ENCODE data around the gene KIF13A. TPM values are rescaled to one million over a fixed set of nuclear protein-coding genes. Genes with fewer than 3 reads are reported as not detected.

KIF13A gene
- total and polyA plus RNA-seq, 2 donors from 2014 or later = 12.6 to 35.9 TPM

DNA sequence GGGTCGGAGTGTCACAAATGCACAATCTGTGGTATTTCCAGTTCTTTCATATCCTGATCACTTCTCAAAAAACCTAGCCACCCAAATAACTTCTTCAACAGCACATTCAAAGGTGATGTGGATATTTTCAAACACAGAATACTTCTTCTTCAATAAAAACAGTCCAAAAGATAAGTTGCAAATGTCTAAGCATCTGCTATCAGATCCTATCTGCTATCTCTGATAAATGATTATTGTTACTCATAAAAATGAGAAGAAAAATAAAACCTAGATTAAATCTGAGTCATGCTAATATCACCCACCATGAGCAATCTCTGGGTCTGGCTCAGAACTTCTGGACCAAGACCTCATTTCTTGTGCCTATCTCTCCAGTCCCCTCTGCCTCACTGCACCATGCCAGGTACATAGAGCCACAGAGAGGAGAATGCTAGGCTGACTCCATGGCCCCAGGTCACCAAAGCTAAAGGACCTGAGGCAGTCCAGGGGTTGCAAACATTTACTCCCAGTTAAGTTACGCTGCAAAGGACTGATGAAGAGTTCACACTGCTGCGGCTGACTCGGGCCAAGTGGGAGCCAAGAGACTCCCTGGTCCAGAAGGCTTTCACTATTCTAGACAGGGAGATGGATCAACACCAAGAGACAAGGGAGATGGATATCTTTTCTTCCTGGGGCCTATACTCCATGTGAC, 101.4 kb downstream of the KIF13A start:
- intact Hi-C loops (cut with DNase I) = no loop called here
- no peak for FAIRE-seq

DNA sequence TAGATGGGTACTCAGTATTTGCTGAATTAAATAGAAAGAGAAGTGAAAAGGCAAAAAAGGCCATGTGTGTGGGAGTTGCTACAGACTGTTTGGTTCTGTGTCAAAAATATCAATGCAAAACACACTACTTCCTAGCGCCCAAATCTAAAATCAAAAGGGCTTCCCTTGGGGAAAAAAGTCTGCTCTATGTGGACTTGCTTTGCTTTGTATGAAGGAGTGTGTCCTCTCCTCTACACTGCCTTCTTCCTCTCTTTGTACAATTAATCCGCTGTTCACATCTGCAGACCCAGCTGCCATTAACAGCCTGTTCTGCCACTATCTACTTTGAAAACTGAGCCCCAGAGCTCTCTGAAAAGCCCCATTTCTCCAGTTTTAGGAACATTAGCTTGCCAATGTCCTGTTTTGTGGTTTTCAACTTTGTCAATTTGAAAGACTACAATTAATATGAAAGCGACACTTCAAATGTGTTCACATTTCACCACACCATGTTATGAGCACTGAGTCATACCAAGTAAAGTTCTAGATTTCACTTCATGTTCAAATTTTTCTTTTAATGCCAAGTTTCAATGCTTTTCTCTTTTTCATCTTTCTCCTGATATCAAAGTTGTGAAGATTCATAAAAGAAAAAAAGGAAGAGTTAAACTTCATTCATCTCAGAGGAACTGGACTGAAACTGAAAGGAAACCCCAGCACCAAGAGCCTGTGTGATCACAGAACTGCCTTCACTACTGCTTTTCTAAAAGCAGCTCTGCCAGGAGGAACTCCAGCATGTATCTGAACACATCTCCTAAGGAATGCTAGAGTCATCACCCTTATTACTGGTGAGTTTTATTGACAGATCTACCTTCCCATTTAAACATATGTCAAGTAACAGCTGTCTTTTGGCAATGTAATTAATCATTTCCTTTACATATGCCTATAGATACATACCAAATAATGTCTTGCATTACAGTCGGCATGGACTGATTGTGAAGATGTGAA, 102.6 kb downstream of the KIF13A start:
- no peak for FAIRE-seq
- TF ChIP-seq, protein P1, sequence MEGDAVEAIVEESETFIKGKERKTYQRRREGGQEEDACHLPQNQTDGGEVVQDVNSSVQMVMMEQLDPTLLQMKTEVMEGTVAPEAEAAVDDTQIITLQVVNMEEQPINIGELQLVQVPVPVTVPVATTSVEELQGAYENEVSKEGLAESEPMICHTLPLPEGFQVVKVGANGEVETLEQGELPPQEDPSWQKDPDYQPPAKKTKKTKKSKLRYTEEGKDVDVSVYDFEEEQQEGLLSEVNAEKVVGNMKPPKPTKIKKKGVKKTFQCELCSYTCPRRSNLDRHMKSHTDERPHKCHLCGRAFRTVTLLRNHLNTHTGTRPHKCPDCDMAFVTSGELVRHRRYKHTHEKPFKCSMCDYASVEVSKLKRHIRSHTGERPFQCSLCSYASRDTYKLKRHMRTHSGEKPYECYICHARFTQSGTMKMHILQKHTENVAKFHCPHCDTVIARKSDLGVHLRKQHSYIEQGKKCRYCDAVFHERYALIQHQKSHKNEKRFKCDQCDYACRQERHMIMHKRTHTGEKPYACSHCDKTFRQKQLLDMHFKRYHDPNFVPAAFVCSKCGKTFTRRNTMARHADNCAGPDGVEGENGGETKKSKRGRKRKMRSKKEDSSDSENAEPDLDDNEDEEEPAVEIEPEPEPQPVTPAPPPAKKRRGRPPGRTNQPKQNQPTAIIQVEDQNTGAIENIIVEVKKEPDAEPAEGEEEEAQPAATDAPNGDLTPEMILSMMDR (IDR thresholded peaks at IDR 0.05; ENCODE audit: borderline replicate concordance, extremely low read depth, insufficient read depth) = no peak
- intact Hi-C loops (cut with DNase I) = no loop called here

More for the DNA sequence above, 101.4 kb downstream of the KIF13A start:
- H3K27me3 ChIP-seq (ENCODE audit: control insufficient read depth, insufficient read depth, low read length) = no peaks in the 10 kb centered on the region
- no peaks in the 10 kb centered on the region for H3K9me3 ChIP-seq (ENCODE audit: control insufficient read depth in 2 of 3, insufficient read depth in 1 of 3, low read length in 3 of 3)
- H3K36me3 ChIP-seq (ENCODE audit: control insufficient read depth in 2 of 3, insufficient read depth in 3 of 3, low read length in 3 of 3) = no peaks in the 10 kb centered on the region
- no peak overlapping the region for H3K4me3 ChIP-seq (ENCODE audit: low read length in 3 of 3)
- no peak overlapping the region for H3K9ac ChIP-seq (ENCODE audit: low read length in 3 of 3)
- H3K27ac ChIP-seq (ENCODE audit: low read depth in 2 of 2, low read length in 2 of 2) = no peak overlapping the region
- TF ChIP-seq, protein P1 (IDR thresholded peaks at IDR 0.05; ENCODE audit: borderline replicate concordance, extremely low read depth, insufficient read depth) = no peak
- peaks cover 0 to 3% (median 0%) of the 10 kb centered on the region in 3 donors for H3K4me1 ChIP-seq (ENCODE audit: control insufficient read depth in 2 of 3, insufficient read depth in 2 of 3, low read depth in 1 of 3, low read length in 3 of 3)
- DNase-seq = no peak

DNA sequence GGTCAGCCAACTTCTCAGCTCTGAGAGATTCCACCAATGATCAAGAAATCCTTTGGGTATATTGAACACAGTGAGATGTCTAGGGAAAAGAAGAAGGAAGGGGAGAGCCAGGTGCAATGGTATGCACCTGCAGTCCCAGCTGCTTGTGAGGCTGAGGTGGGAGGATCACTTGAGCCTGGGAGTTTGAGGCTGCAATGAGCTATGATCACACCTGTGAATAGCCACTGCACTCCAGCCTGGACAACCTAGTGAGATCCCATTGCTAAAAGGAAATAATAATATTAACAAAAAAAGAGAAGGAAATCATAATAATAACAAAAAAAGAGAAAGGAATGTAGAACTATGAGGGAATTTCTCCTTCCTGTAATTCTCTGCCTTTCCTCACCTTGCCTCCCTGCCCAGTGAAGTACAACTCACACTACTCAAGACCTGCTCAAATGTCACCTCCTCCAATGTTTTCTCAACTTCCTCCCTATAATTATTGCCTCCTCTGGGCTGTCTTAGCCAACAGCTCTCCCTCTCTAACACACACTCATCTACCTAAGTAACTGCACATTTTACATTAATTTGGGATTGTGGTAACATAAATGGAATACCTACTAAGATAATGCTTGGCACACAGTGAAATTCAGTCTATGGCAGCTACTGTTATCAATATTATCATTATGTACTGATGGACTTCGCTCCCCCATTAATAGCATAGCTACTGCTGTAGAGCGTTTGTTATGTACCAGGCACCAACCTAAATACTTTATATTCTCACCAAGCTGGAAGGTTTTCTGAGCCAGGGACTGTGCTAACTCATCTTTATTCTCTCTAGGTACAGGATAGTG, 103.6 kb downstream of the KIF13A start:
- DNase-seq = no peak
- Histone ChIP-seq H3K9me3 (ENCODE audit: control insufficient read depth in 2 of 3, insufficient read depth in 1 of 3, low read length in 3 of 3) (no peaks in the 10 kb centered on the region), H3K9ac (ENCODE audit: low read length in 3 of 3) (no peak overlapping the region), H3K27ac (ENCODE audit: low read depth in 2 of 2, low read length in 2 of 2) (no peak overlapping the region), H3K4me1 (ENCODE audit: control insufficient read depth in 2 of 3, insufficient read depth in 2 of 3, low read depth in 1 of 3, low read length in 3 of 3) (peaks cover 0 to 6% (median 0%) of the 10 kb centered on the region in 3 donors), H3K27me3 (ENCODE audit: control insufficient read depth, insufficient read depth, low read length) (no peaks in the 10 kb centered on the region), H3K4me3 (ENCODE audit: low read length in 3 of 3) (no peak overlapping the region), H3K36me3 (ENCODE audit: control insufficient read depth in 2 of 3, insufficient read depth in 3 of 3, low read length in 3 of 3) (no peaks in the 10 kb centered on the region)
- intact Hi-C loops (cut with DNase I) = no loop called here
- FAIRE-seq = no peak
- TF ChIP-seq, protein P1 (IDR thresholded peaks at IDR 0.05; ENCODE audit: borderline replicate concordance, extremely low read depth, insufficient read depth) = no peak

More for the DNA sequence above, 102.6 kb downstream of the KIF13A start:
- Histone ChIP-seq H3K27me3 (ENCODE audit: control insufficient read depth, insufficient read depth, low read length) (no peaks in the 10 kb centered on the region), H3K9ac (ENCODE audit: low read length in 3 of 3) (no peak overlapping the region), H3K36me3 (ENCODE audit: control insufficient read depth in 2 of 3, insufficient read depth in 3 of 3, low read length in 3 of 3) (no peaks in the 10 kb centered on the region), H3K9me3 (ENCODE audit: control insufficient read depth in 2 of 3, insufficient read depth in 1 of 3, low read length in 3 of 3) (no peaks in the 10 kb centered on the region), H3K4me1 (ENCODE audit: control insufficient read depth in 2 of 3, insufficient read depth in 2 of 3, low read depth in 1 of 3, low read length in 3 of 3) (peaks cover 0 to 3% (median 0%) of the 10 kb centered on the region in 3 donors), H3K27ac (ENCODE audit: low read depth in 2 of 2, low read length in 2 of 2) (no peak overlapping the region), H3K4me3 (ENCODE audit: low read length in 3 of 3) (no peak overlapping the region)
- no peak for DNase-seq

All from kidney (tissue), 14 donors.